Progenitor cell of endocrine pancreas (in vitro differentiated cells): Measurements from ENCODE around the gene ADAMTSL5. TPM values are rescaled to one million over a fixed set of nuclear protein-coding genes. Genes with fewer than 3 reads are reported as not detected.
"Not testable (repeated sequence)": the region's sequence is repeated elsewhere in the genome, so short reads cannot be mapped to it uniquely, and the experiment has no call there.

Experiments
- DNase-seq: peaks from one replicate; pipeline ENCODE4 v3.0.0; 2021; ENCODE audit warnings: low spot score; ENCODE audit not compliant: unreplicated experiment
- H3K27ac Mint-ChIP-seq: 2 replicates; pipeline ENCODE4 v1.8.0; 2021; ENCODE audit warnings: mild to moderate bottlenecking, moderate library complexity, mixed read lengths
- H3K27me3 Mint-ChIP-seq: 2 replicates; pipeline ENCODE4 v1.8.0; 2021; ENCODE audit warnings: mixed read lengths
- H3K36me3 Mint-ChIP-seq: 2 replicates; pipeline ENCODE4 v1.8.0; 2022; ENCODE audit warnings: mixed read lengths; ENCODE audit not compliant: insufficient read depth
- H3K4me1 Mint-ChIP-seq: 2 replicates; pipeline ENCODE4 v1.8.0; 2021; ENCODE audit warnings: low read depth, mixed read lengths
- H3K4me3 Mint-ChIP-seq: 2 replicates; pipeline ENCODE4 v1.8.0; 2021; ENCODE audit warnings: low read depth, mild to moderate bottlenecking, moderate library complexity, mixed read lengths
- H3K9me3 Mint-ChIP-seq: 2 replicates; pipeline ENCODE4 v1.8.0; 2021; ENCODE audit warnings: low read depth, mixed read lengths
- total RNA-seq: library from RNA; stranded (reverse); gene quantifications from 2 replicates; pipeline ENCODE4 v1.2.1, GENCODE V29; 2021
- TF ChIP-seq, protein P1 (sequence below): fragments of 200-600 bp; sonication (generic); IDR thresholded peaks from one replicate; pipeline ENCODE4 v1.5.0; 2021; ENCODE audit warnings: antibody characterized with exemption, mild to moderate bottlenecking; ENCODE audit not compliant: unreplicated experiment

ADAMTSL5 gene
- total RNA-seq, 1 donor from 2014 or later, result 2.3 TPM

DNA sequence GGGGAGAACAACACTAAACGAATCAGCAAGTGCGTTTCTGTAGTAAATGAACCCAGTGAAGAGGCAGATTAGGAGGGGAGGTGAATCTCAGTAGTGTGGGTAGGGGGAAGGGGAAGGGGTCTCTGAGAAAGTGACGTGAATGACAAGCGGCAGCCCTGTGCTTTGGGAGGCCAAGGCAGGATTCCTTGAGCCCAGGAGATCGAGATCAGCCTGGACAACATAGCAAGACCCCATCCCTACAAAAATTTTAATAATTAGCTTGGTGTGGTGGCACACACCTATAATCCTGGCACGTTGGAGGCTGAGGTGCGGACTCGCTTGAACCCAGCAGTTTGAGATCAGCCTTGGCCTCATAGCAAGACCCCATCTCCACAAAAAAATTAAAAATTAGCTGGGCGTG is 19.2 kb upstream of the ADAMTSL5 start:
- DNase-seq, result no peak
- Mint-ChIP-seq H3K4me1 (no peaks in the 10 kb centered on the region), H3K9me3 (no peaks in the 10 kb centered on the region), H3K27ac (no peak overlapping the region), H3K36me3 (no peaks in the 10 kb centered on the region), H3K4me3 (no peak overlapping the region), H3K27me3 (peaks cover 14% of the 10 kb centered on the region)
- TF ChIP-seq, protein P1, sequence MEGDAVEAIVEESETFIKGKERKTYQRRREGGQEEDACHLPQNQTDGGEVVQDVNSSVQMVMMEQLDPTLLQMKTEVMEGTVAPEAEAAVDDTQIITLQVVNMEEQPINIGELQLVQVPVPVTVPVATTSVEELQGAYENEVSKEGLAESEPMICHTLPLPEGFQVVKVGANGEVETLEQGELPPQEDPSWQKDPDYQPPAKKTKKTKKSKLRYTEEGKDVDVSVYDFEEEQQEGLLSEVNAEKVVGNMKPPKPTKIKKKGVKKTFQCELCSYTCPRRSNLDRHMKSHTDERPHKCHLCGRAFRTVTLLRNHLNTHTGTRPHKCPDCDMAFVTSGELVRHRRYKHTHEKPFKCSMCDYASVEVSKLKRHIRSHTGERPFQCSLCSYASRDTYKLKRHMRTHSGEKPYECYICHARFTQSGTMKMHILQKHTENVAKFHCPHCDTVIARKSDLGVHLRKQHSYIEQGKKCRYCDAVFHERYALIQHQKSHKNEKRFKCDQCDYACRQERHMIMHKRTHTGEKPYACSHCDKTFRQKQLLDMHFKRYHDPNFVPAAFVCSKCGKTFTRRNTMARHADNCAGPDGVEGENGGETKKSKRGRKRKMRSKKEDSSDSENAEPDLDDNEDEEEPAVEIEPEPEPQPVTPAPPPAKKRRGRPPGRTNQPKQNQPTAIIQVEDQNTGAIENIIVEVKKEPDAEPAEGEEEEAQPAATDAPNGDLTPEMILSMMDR, result no peak

DNA sequence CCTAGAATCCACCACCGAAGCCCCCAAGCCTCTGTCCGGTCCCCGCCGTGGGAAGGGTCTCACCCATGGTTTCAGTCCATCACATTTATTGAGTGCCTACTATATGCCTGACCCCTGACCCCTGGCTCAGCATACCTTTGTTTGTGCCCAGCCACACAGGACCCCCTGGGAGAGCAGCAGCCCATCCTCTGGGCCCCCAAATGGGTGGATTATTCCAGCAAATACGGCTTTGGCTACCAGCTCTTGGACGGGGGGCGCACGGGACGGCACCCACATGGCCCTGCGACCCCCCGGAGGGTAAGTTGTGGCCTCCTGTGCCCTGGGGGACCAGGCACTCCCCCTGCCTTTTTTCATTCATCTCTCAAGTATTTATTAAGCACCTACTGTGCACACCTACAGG is 18.8 kb upstream of the ADAMTSL5 start:
- Mint-ChIP-seq H3K4me1 (no peaks in the 10 kb centered on the region), H3K27me3 (peaks cover 16% of the 10 kb centered on the region)

DNA sequence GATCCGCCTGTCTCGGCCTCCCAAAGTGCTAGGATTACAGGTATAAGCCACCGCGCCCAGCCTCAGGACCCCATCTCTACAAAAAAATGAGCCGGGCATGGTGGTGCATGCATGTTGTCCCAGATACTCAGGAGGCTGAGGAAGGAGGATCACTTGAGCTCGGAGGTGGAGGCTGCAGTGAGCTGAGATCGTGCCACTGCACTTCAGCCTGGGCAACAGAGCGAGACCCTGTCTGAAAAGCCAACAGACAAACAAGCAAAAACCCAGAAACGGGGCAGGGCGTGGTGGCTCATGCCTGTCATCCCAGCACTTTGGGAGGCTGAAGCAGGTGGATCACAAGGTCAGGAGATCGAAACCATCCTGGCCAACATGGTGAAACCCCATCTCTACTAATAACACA is 18.0 kb upstream of the ADAMTSL5 start:
- not testable (repeated sequence) for H3K9me3 Mint-ChIP-seq, H3K27ac Mint-ChIP-seq, H3K4me1 Mint-ChIP-seq, H3K36me3 Mint-ChIP-seq, H3K4me3 Mint-ChIP-seq, DNase-seq
- peaks cover 24% of the 10 kb centered on the region for H3K27me3 Mint-ChIP-seq

More for the DNA sequence above, 18.8 kb upstream of the ADAMTSL5 start:
- H3K36me3 Mint-ChIP-seq, result no peaks in the 10 kb centered on the region
- no peaks in the 10 kb centered on the region for H3K9me3 Mint-ChIP-seq
- TF ChIP-seq, protein P1, result no peak
- no peak for DNase-seq
- no peak overlapping the region for H3K27ac Mint-ChIP-seq
- no peak overlapping the region for H3K4me3 Mint-ChIP-seq

DNA sequence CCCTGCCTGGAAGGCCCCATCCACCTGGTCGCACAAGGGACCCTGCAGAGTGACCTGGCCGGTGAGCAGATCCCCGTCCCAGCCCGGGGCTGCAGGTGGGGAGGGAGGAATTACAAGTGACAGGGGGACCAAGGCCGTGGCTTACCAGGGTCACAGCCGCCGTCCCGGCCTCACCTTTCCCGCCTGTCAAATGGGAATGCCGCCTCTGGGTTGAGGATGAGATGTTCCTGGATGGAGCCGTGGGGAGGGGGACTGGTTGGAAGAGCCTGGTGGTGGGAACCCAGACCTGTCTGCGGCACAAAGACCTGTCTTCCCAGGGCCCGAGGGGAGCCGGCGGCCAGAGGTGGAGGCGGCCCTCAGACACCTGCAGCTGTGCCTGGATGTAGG is 16.6 kb upstream of the ADAMTSL5 start:
- no peaks in the 10 kb centered on the region for H3K9me3 Mint-ChIP-seq

DNA sequence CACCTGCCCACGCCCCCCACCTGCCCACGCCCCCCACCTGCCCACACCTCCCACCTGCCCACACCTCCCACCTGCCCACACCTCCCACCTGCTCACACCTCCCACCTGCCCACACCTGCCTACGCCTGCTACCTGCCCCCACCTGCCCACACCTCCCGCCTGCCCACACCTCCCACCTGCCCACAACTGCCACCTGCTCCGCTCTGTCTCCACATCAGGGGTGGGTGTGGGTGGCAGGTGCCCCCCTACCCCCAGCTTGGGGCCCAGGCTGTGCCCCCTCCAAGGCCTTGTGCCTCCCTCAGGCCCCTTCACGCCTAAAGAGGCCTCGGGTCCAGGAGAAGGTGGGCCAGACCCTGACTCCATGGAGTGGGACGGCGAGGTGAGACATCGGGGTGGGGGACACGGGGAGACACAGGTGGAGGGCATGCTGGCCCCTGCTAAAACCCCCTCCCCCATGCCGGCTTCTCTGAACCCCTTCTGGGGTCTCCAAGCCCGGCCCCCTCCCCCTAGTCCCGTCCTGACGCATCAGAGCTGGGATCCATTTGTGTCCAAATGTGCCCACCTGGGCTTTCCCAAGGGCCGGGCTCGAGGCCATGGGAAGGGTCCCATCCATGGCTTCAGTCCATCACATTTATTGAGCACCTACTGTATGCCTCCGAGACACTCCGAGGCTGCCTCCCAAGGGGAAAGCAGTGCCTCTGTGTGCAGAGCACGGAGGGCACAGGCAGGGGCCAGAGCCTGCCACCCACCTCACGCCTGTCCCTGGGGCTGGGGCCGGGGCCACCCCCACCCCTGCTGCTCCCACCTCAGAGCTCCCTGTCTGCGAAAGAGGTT is 16.0 kb upstream of the ADAMTSL5 start:
- Mint-ChIP-seq H3K27ac (no peak overlapping the region), H3K27me3 (peaks cover 40% of the 10 kb centered on the region), H3K36me3 (no peaks in the 10 kb centered on the region), H3K4me3 (no peak overlapping the region), H3K9me3 (no peaks in the 10 kb centered on the region), H3K4me1 (peaks cover 4% of the 10 kb centered on the region)
- no peak for DNase-seq
- TF ChIP-seq, protein P1, result no peak

More for the DNA sequence above, 16.6 kb upstream of the ADAMTSL5 start:
- DNase-seq, result no peak
- H3K27me3 Mint-ChIP-seq, result peaks cover 38% of the 10 kb centered on the region
- TF ChIP-seq, protein P1, result no peak
- no peak overlapping the region for H3K4me3 Mint-ChIP-seq
- H3K27ac Mint-ChIP-seq, result no peak overlapping the region
- H3K4me1 Mint-ChIP-seq, result peaks cover 3% of the 10 kb centered on the region
- H3K36me3 Mint-ChIP-seq, result no peaks in the 10 kb centered on the region
